ENCODE data around the gene SLC22A4.

The SLC22A4 gene

GRCh38 chr5:132253452-132254320 lies 40.5 kb upstream of the SLC22A4 start:
- DNase-seq (ENCODE audit: extremely low spot score), result peak; percentile 10
- POLR2A ChIA-PET, result no interaction called here
- TF ChIP-seq CTCF (IDR thresholded peaks at IDR 0.05; ENCODE audit: control extremely low read depth, extremely low read depth, low read depth, missing control alignments), result no peak
- CTCF ChIA-PET, result interaction anchor here (0.7 to 9.0 kb wide), 4 partner anchors 9 to 26 kb away, joined by 3 to 104 read pairs (median 4); no protein-coding TSS in a partner anchor

GRCh38 chr5:132254321-132254977 lies 39.7 kb upstream of the SLC22A4 start:
- POLR2A ChIA-PET, result interaction anchor here (0.6 kb wide), 1 partner anchor 30 kb away, joined by 9 read pairs; no protein-coding TSS in a partner anchor
- CTCF ChIA-PET, result interaction anchor here (0.7 to 9.0 kb wide), 4 partner anchors 8 to 25 kb away, joined by 4 to 104 read pairs (median 6); no protein-coding TSS in a partner anchor
- no peak for DNase-seq (ENCODE audit: extremely low spot score)
- no peak for TF ChIP-seq CTCF (IDR thresholded peaks at IDR 0.05; ENCODE audit: control extremely low read depth, extremely low read depth, low read depth, missing control alignments)

GRCh38 chr5:132256086-132256782 lies 38.0 kb upstream of the SLC22A4 start:
- POLR2A ChIA-PET, result no interaction called here
- TF ChIP-seq CTCF (IDR thresholded peaks at IDR 0.05; ENCODE audit: control extremely low read depth, extremely low read depth, low read depth, missing control alignments), result no peak
- no peak for DNase-seq (ENCODE audit: extremely low spot score)
- CTCF ChIA-PET, result interaction anchor here (1.4 to 9.0 kb wide), 4 partner anchors 10 to 54 kb away, joined by 3 to 104 read pairs (median 6); no protein-coding TSS in a partner anchor

- ChIA-PET POLR2A (no interaction called here), CTCF (interaction anchor here (1.5 to 9.0 kb wide), 2 partner anchors 18 to 54 kb away, joined by 3 to 104 read pairs; no protein-coding TSS in a partner anchor)
- no peak for DNase-seq (ENCODE audit: extremely low spot score)
- TF ChIP-seq CTCF (IDR thresholded peaks at IDR 0.05; ENCODE audit: control extremely low read depth, extremely low read depth, low read depth, missing control alignments), result no peak
These were observed 37.4 kb upstream of the SLC22A4 start for GRCh38 chr5:132256783-132257130.

GRCh38 chr5:132257131-132258101 lies 36.8 kb upstream of the SLC22A4 start, which contains the start of gene PDLIM4:
Gene PDLIM4 (plus strand): TSS chr5:132257696. CDS start chr5:132257735, 39 bp downstream.
- ChIA-PET CTCF (interaction anchor here (1.3 to 9.0 kb wide), 2 partner anchors 11 to 18 kb away, joined by 3 to 104 read pairs; no protein-coding TSS in a partner anchor), POLR2A (no interaction called here)
- TF ChIP-seq CTCF (IDR thresholded peaks at IDR 0.05; ENCODE audit: control extremely low read depth, extremely low read depth, low read depth, missing control alignments), result no peak
- peak; percentile 16 for DNase-seq (ENCODE audit: extremely low spot score)

Measured in GM10248 (cell line).